ENCODE measurements around the gene RCAN1. TPM values are rescaled to one million over a fixed set of nuclear protein-coding genes. Genes with fewer than 3 reads are reported as not detected.

The RCAN1 gene
- total and polyA plus RNA-seq, 2 of the 13 experiments (the other 11 are each of a cell fraction or from before 2014, with no cell fraction given) = 9.4 to 34.1 TPM

DNA sequence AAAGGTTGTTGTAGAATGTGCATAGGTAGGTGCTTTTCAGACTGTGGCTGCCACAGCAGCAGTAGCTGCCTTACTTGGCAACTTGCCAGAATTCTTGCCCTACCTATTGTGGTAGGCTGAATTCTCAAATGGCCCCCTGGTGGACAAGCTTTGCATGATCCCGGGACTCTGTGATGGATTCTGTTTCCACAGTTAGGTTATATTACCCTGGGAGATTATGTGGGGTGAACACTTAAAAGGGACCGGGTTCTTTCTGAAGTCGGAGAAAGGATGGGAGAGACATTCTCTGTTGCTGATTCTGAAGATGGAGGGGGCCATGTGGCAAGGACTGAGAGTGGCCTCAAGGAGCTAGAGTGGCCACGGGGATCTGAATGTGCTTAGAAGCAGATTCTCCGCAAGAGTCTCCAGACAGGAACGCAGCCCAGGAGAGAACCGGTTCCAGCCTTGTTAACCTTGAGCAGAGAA is 70.8 kb downstream of the RCAN1 start (continued):
- TF ChIP-seq SIX1 (CRISPR knock-in tag; IDR thresholded peaks at IDR 0.05; ENCODE audit: borderline replicate concordance) (no peak; the same call in 1 of the 2 replicates), HNF4G (IDR thresholded peaks at IDR 0.05; ENCODE audit: borderline replicate concordance, low read depth, low read length) (no peak), HNF4G (CRISPR knock-in tag; IDR thresholded peaks at IDR 0.05; ENCODE audit: borderline replicate concordance, low read depth) (no peak), ZNF224 (CRISPR knock-in tag; IDR thresholded peaks at IDR 0.05) (no peak), ZBTB3 (CRISPR knock-in tag; IDR thresholded peaks at IDR 0.05; ENCODE audit: borderline replicate concordance, low read depth) (no peak), ZNF556 (CRISPR knock-in tag; IDR thresholded peaks at IDR 0.05; ENCODE audit: borderline replicate concordance) (no peak), ZNF598 (CRISPR knock-in tag; IDR thresholded peaks at IDR 0.05; ENCODE audit: borderline replicate concordance) (no peak), ZNF781 (CRISPR knock-in tag; IDR thresholded peaks at IDR 0.05; ENCODE audit: borderline replicate concordance, not compliant biosample characterization) (no peak), MYNN (CRISPR knock-in tag; IDR thresholded peaks at IDR 0.05; ENCODE audit: low read depth) (no peak), ZNF788 (CRISPR knock-in tag; IDR thresholded peaks at IDR 0.05; ENCODE audit: borderline replicate concordance) (no peak), GATAD2A (CRISPR knock-in tag; IDR thresholded peaks at IDR 0.05) (peak; percentile 41), ZNF839 (CRISPR knock-in tag; IDR thresholded peaks at IDR 0.05; ENCODE audit: borderline replicate concordance) (no peak), SNAI1 (CRISPR knock-in tag; IDR thresholded peaks at IDR 0.05; ENCODE audit: borderline replicate concordance) (no peak), MATR3 (CRISPR knock-in tag; IDR thresholded peaks at IDR 0.05) (no peak), HOXA3 (CRISPR knock-in tag; IDR thresholded peaks at IDR 0.05) (no peak; the same call in 1 of the 2 replicates), REPIN1 (CRISPR knock-in tag; IDR thresholded peaks at IDR 0.05; ENCODE audit: borderline replicate concordance, low read depth) (no peak), ZNF235 (CRISPR knock-in tag; IDR thresholded peaks at IDR 0.05; ENCODE audit: borderline replicate concordance) (no peak), RAD21 (CRISPR knock-in tag; IDR thresholded peaks at IDR 0.05) (peak; percentile 76), ARNT (IDR thresholded peaks at IDR 0.05) (no peak), ASH2L (IDR thresholded peaks at IDR 0.05; ENCODE audit: insufficient read length, low read depth, low read length) (peak; percentile 39), ZNF563 (CRISPR knock-in tag; IDR thresholded peaks at IDR 0.05) (peak; percentile 61; the same call in 1 of the 2 replicates), ZFAT (CRISPR knock-in tag; conservative IDR thresholded peaks at IDR 0.05) (no peak)
- TF ChIP-seq, protein P1, sequence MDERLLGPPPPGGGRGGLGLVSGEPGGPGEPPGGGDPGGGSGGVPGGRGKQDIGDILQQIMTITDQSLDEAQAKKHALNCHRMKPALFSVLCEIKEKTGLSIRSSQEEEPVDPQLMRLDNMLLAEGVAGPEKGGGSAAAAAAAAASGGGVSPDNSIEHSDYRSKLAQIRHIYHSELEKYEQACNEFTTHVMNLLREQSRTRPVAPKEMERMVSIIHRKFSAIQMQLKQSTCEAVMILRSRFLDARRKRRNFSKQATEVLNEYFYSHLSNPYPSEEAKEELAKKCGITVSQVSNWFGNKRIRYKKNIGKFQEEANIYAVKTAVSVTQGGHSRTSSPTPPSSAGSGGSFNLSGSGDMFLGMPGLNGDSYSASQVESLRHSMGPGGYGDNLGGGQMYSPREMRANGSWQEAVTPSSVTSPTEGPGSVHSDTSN (CRISPR knock-in tag; IDR thresholded peaks at IDR 0.05) = no peak
- TF ChIP-seq, protein P2, sequence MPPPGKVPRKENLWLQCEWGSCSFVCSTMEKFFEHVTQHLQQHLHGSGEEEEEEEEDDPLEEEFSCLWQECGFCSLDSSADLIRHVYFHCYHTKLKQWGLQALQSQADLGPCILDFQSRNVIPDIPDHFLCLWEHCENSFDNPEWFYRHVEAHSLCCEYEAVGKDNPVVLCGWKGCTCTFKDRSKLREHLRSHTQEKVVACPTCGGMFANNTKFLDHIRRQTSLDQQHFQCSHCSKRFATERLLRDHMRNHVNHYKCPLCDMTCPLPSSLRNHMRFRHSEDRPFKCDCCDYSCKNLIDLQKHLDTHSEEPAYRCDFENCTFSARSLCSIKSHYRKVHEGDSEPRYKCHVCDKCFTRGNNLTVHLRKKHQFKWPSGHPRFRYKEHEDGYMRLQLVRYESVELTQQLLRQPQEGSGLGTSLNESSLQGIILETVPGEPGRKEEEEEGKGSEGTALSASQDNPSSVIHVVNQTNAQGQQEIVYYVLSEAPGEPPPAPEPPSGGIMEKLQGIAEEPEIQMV (CRISPR knock-in tag; IDR thresholded peaks at IDR 0.05; ENCODE audit: low read depth) = no peak
- TF ChIP-seq, protein P3, sequence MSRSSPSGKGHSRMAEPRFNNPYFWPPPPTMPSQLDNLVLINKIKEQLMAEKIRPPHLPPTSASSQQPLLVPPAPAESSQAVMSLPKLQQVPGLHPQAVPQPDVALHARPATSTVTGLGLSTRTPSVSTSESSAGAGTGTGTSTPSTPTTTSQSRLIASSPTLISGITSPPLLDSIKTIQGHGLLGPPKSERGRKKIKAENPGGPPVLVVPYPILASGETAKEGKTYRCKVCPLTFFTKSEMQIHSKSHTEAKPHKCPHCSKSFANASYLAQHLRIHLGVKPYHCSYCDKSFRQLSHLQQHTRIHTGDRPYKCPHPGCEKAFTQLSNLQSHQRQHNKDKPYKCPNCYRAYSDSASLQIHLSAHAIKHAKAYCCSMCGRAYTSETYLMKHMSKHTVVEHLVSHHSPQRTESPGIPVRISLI (CRISPR knock-in tag; IDR thresholded peaks at IDR 0.05; ENCODE audit: borderline replicate concordance) = no peak
- TF ChIP-seq, protein P4, sequence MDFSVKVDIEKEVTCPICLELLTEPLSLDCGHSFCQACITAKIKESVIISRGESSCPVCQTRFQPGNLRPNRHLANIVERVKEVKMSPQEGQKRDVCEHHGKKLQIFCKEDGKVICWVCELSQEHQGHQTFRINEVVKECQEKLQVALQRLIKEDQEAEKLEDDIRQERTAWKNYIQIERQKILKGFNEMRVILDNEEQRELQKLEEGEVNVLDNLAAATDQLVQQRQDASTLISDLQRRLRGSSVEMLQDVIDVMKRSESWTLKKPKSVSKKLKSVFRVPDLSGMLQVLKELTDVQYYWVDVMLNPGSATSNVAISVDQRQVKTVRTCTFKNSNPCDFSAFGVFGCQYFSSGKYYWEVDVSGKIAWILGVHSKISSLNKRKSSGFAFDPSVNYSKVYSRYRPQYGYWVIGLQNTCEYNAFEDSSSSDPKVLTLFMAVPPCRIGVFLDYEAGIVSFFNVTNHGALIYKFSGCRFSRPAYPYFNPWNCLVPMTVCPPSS (IDR thresholded peaks at IDR 0.05) = no peak

Measured in HepG2 (cell line).